ENCODE data around the gene DIPK1B. TPM values are rescaled to one million over a fixed set of nuclear protein-coding genes. Genes with fewer than 3 reads are reported as not detected.
A peak's percentile ranks its signal among the peaks of the same experiment; 100 is the strongest.

The DIPK1B gene
- polyA plus RNA-seq, 1 of the 3 experiments (the other 2 are of a cell fraction), result 24.5 TPM

- no peak overlapping the region for H3K4me2 ChIP-seq
- H3K27me3 ChIP-seq (ENCODE audit: insufficient read depth), result no peaks in the 10 kb centered on the region
- H3K9me2 ChIP-seq, result no peaks in the 10 kb centered on the region
- no peak overlapping the region; a peak in 1 of 4 replicates for H3K27ac ChIP-seq (ENCODE audit: low read depth in 2 of 2, low read length in 1 of 2)
- H3K4me1 ChIP-seq (ENCODE audit: control insufficient read depth in 1 of 2, insufficient read depth in 2 of 2, low read depth in 1 of 2, low read length in 1 of 2), result peaks cover 0 to 27% of the 10 kb centered on the region in 2 experiments; a peak in 1 of 4 replicates
- TF ChIP-seq SIN3A (IDR thresholded peaks at IDR 0.05; ENCODE audit: borderline replicate concordance, low read depth, low read length) (no peak), SMC3 (IDR thresholded peaks at IDR 0.05; ENCODE audit: low read depth, low read length) (peak; percentile 33), CHD2 (IDR thresholded peaks at IDR 0.05; ENCODE audit: low read length, partially characterized antibody) (no peak), FOSL2 (IDR thresholded peaks at IDR 0.05; ENCODE audit: borderline replicate concordance, low read depth) (no peak), RAD21 (IDR thresholded peaks at IDR 0.05; ENCODE audit: low read length) (peak; percentile 61), GATA2 (CRISPR knock-in tag; IDR thresholded peaks at IDR 0.05) (no peak), FOXM1 (IDR thresholded peaks at IDR 0.05; ENCODE audit: low read depth) (no peak), EZH2phosphoT487 (IDR thresholded peaks at IDR 0.05; ENCODE audit: borderline replicate concordance, low read depth) (no peak), GABPA (IDR thresholded peaks at IDR 0.05; ENCODE audit: low read depth) (no peak)
- TF ChIP-seq, protein P1, sequence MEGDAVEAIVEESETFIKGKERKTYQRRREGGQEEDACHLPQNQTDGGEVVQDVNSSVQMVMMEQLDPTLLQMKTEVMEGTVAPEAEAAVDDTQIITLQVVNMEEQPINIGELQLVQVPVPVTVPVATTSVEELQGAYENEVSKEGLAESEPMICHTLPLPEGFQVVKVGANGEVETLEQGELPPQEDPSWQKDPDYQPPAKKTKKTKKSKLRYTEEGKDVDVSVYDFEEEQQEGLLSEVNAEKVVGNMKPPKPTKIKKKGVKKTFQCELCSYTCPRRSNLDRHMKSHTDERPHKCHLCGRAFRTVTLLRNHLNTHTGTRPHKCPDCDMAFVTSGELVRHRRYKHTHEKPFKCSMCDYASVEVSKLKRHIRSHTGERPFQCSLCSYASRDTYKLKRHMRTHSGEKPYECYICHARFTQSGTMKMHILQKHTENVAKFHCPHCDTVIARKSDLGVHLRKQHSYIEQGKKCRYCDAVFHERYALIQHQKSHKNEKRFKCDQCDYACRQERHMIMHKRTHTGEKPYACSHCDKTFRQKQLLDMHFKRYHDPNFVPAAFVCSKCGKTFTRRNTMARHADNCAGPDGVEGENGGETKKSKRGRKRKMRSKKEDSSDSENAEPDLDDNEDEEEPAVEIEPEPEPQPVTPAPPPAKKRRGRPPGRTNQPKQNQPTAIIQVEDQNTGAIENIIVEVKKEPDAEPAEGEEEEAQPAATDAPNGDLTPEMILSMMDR (IDR thresholded peaks at IDR 0.05), result peak; percentile 62
- TF ChIP-seq, protein P2, sequence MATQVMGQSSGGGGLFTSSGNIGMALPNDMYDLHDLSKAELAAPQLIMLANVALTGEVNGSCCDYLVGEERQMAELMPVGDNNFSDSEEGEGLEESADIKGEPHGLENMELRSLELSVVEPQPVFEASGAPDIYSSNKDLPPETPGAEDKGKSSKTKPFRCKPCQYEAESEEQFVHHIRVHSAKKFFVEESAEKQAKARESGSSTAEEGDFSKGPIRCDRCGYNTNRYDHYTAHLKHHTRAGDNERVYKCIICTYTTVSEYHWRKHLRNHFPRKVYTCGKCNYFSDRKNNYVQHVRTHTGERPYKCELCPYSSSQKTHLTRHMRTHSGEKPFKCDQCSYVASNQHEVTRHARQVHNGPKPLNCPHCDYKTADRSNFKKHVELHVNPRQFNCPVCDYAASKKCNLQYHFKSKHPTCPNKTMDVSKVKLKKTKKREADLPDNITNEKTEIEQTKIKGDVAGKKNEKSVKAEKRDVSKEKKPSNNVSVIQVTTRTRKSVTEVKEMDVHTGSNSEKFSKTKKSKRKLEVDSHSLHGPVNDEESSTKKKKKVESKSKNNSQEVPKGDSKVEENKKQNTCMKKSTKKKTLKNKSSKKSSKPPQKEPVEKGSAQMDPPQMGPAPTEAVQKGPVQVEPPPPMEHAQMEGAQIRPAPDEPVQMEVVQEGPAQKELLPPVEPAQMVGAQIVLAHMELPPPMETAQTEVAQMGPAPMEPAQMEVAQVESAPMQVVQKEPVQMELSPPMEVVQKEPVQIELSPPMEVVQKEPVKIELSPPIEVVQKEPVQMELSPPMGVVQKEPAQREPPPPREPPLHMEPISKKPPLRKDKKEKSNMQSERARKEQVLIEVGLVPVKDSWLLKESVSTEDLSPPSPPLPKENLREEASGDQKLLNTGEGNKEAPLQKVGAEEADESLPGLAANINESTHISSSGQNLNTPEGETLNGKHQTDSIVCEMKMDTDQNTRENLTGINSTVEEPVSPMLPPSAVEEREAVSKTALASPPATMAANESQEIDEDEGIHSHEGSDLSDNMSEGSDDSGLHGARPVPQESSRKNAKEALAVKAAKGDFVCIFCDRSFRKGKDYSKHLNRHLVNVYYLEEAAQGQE (IDR thresholded peaks at IDR 0.05; ENCODE audit: low read depth, low read length), result no peak
- peak; percentile 92 for DNase-seq
- ChIA-PET CTCF (interaction anchor here (0.8 to 4.2 kb wide), 11 partner anchors 8 to 210 kb away, joined by 3 to 18 read pairs (median 5); partner anchors contain the start of genes AGPAT2 and LCN8), POLR2A (no interaction called here)
- no peak overlapping the region for H3K9ac ChIP-seq
- no peak overlapping the region for H2AFZ ChIP-seq (ENCODE audit: low read depth)
- no peaks in the 10 kb centered on the region for H3K36me3 ChIP-seq (replicated peaks in 1 of 2; ENCODE audit: control insufficient read depth in 1 of 2, insufficient read depth in 2 of 2, low read length in 1 of 2)
- no peaks in the 10 kb centered on the region for H3K9me3 ChIP-seq
- no peaks in the 10 kb centered on the region for H3K79me2 ChIP-seq (ENCODE audit: insufficient read depth)
- H3F3A ChIP-seq (replicated peaks; ENCODE audit: insufficient read depth), result no peaks in the 10 kb centered on the region
- WGBS (ENCODE audit: low lambda C conversion rate), result 57% methylated on average over 27 of the region's 32 CpGs
- no peak overlapping the region for H3K4me3 ChIP-seq (ENCODE audit: low read depth in 2 of 2, low read length in 1 of 2)
- no peaks in the 10 kb centered on the region for H4K20me1 ChIP-seq (ENCODE audit: insufficient read depth)
These were observed 18.1 kb upstream of the DIPK1B start for GRCh38 chr9:136694163-136694871.

All from SK-N-SH (cell line).